Measurements from ENCODE around the gene RNF115. TPM values are rescaled to one million over a fixed set of nuclear protein-coding genes. Genes with fewer than 3 reads are reported as not detected.

Gene RNF115
- polyA plus RNA-seq, 3 donors, result 3.5 to 5.4 (median 5.2) TPM

GRCh38 chr1:145846201-145846612 is 22.3 kb upstream of the RNF115 start:
- peak overlapping the region; percentile 99 for H3K4me2 ChIP-seq (replicated peaks; ENCODE audit: extremely low read depth, low read length, poor library complexity, severe bottlenecking)
- peak in 2 of 3 donors; percentile 35 to 43 for DNase-seq
- Mint-ChIP-seq H3K27me3 (ENCODE audit: low read depth in 3 of 3) (peaks cover 0 to 3% (median 0%) of the 10 kb centered on the region in 3 donors), H3K4me1 (peaks cover 6% of the 10 kb centered on the region), H3K4me3 (no peak overlapping the region), H3K36me3 (peaks cover 45 to 50% of the 10 kb centered on the region in 2 donors), H3K9me3 (no peaks in the 10 kb centered on the region), H3K27ac (peak overlapping the region in 3 of 7 donors; percentile 21 to 69 (median 58))
- H3K9ac ChIP-seq (ENCODE audit: insufficient read depth, low read length, poor library complexity, severe bottlenecking), result peak overlapping the region; percentile 79
- peak overlapping the region; percentile 72 to 98 (median 88) for H3K4me3 ChIP-seq (replicated peaks in 1 of 3; ENCODE audit: low read depth in 2 of 3, low read length in 3 of 3)
- no peaks in the 10 kb centered on the region for H3K27me3 ChIP-seq (ENCODE audit: control insufficient read depth in 2 of 2, insufficient read depth in 2 of 2, low read length in 2 of 2)
- H3K79me2 ChIP-seq (ENCODE audit: insufficient read depth, low read length), result no peaks in the 10 kb centered on the region
- H3K27ac ChIP-seq (ENCODE audit: low read depth in 1 of 2, low read length in 2 of 2), result peak overlapping the region in 1 of 2 donors; percentile 90
- peak overlapping the region; percentile 98 for H2AFZ ChIP-seq (ENCODE audit: insufficient read depth, low read depth, low read length, poor library complexity, severe bottlenecking)
- H3K4me1 ChIP-seq (ENCODE audit: control insufficient read depth in 1 of 2, insufficient read depth in 2 of 2, low read length in 2 of 2), result peaks cover 19 to 25% of the 10 kb centered on the region in 2 donors
- 40% methylated on average over 2 of the region's 3 CpGs for WGBS (ENCODE audit: insufficient coverage)
- H3K9me3 ChIP-seq (replicated peaks in 1 of 2; ENCODE audit: control insufficient read depth in 1 of 2, insufficient read depth in 1 of 2, low read length in 2 of 2), result no peaks in the 10 kb centered on the region
- H3K36me3 ChIP-seq (replicated peaks in 1 of 2; ENCODE audit: control insufficient read depth in 1 of 2, insufficient read depth in 2 of 2, low read length in 2 of 2), result peaks cover 43 to 65% of the 10 kb centered on the region in 2 donors
- no peaks in the 10 kb centered on the region for H4K20me1 ChIP-seq (ENCODE audit: insufficient read depth, low read length)
- intact Hi-C loops (cut with micrococcal nuclease), result loop anchor here (1.0 to 5.0 kb wide), 3 partner anchors 41 to 171 kb away; partner anchors contain the start of gene ANKRD35 (in 1 of the 2)
- peak; percentile 69 for TF ChIP-seq CTCF (IDR thresholded peaks at IDR 0.05)

- Mint-ChIP-seq H3K27ac (peak within 1 kb of the TSS in 3 of 7 donors; percentile 21 to 69 (median 58)), H3K4me3 (no peak within 1 kb of the TSS), H3K4me1 (peaks cover 6% of the 10 kb centered on the region), H3K36me3 (peaks cover 46 to 50% of the 10 kb centered on the region in 2 donors), H3K9me3 (no peaks in the 10 kb centered on the region), H3K27me3 (ENCODE audit: low read depth in 3 of 3) (peaks cover 0 to 3% (median 0%) of the 10 kb centered on the region in 3 donors)
- Histone ChIP-seq H4K20me1 (ENCODE audit: insufficient read depth, low read length) (no peaks in the 10 kb centered on the region), H3K36me3 (replicated peaks in 1 of 2; ENCODE audit: control insufficient read depth in 1 of 2, insufficient read depth in 2 of 2, low read length in 2 of 2) (peaks cover 44 to 65% of the 10 kb centered on the region in 2 donors), H3K27me3 (ENCODE audit: control insufficient read depth in 2 of 2, insufficient read depth in 2 of 2, low read length in 2 of 2) (no peaks in the 10 kb centered on the region), H3K9me3 (replicated peaks in 1 of 2; ENCODE audit: control insufficient read depth in 1 of 2, insufficient read depth in 1 of 2, low read length in 2 of 2) (no peaks in the 10 kb centered on the region), H3K9ac (ENCODE audit: insufficient read depth, low read length, poor library complexity, severe bottlenecking) (peak within 1 kb of the TSS; percentile 79), H3K4me3 (replicated peaks in 1 of 3; ENCODE audit: low read depth in 2 of 3, low read length in 3 of 3) (peak within 1 kb of the TSS; percentile 72 to 98 (median 88)), H3K27ac (ENCODE audit: low read depth in 1 of 2, low read length in 2 of 2) (peak within 1 kb of the TSS; percentile 63 to 90), H2AFZ (ENCODE audit: insufficient read depth, low read depth, low read length, poor library complexity, severe bottlenecking) (peak within 1 kb of the TSS; percentile 98), H3K4me2 (replicated peaks; ENCODE audit: extremely low read depth, low read length, poor library complexity, severe bottlenecking) (peak within 1 kb of the TSS; percentile 99), H3K79me2 (ENCODE audit: insufficient read depth, low read length) (no peaks in the 10 kb centered on the region), H3K4me1 (ENCODE audit: control insufficient read depth in 1 of 2, insufficient read depth in 2 of 2, low read length in 2 of 2) (peaks cover 19 to 25% of the 10 kb centered on the region in 2 donors)
- TF ChIP-seq CTCF (IDR thresholded peaks at IDR 0.05), result peak; percentile 91
- intact Hi-C loops (cut with micrococcal nuclease), result loop anchor here (1.0 to 5.0 kb wide), 3 partner anchors 42 to 172 kb away; partner anchors contain the start of gene ANKRD35 (in 1 of the 2)
- WGBS (ENCODE audit: insufficient coverage), result 0% methylated on average over 50 of the region's 50 CpGs
- peak; percentile 64 to 72 (median 71) for DNase-seq
These were observed 21.7 kb upstream of the RNF115 start, which contains the start of gene NUDT17 for GRCh38 chr1:145845514-145846161. TSS of gene NUDT17 (plus strand) at chr1:145845630. CDS start at chr1:145845641, 11 bp downstream.
